Peyer's patch (tissue), 4 donors: Measurements from ENCODE around the gene A3GALT2. TPM values are rescaled to one million over a fixed set of nuclear protein-coding genes. Genes with fewer than 3 reads are reported as not detected.

Experiments used
- DNase-seq, 3 donors: peaks; one replicate each; pipeline ENCODE4 v3.0.0-alpha.2; 2017 to 2019
- H3K27ac ChIP-seq, 4 donors: fragments of 200-600 bp; sonication (generic); one replicate each; pipeline ENCODE4 v1.5.1; 2016 to 2019
- H3K27me3 ChIP-seq, 2 donors: fragments of 200-600 bp; sonication (generic); one replicate each; pipeline ENCODE4 v1.5.1; 2019
- H3K36me3 ChIP-seq, 3 donors: fragments of 200-600 bp; sonication (generic); one replicate each; pipeline ENCODE4 v1.5.1; 2016 to 2019
- H3K4me1 ChIP-seq, 4 donors: fragments of 200-600 bp; sonication (generic); one replicate each; pipeline ENCODE4 v1.5.1; 2016 to 2019
- H3K4me3 ChIP-seq, 4 donors: fragments of 200-600 bp; sonication (generic); 1 replicate in 3 of 4; 2 replicates in 1 of 4; pipeline ENCODE4 v1.5.1; 2016 to 2019; ENCODE audit warnings: mild to moderate bottlenecking in 1 of 4
- H3K9me3 ChIP-seq, 4 donors: fragments of 200-600 bp; sonication (generic); one replicate each; pipeline ENCODE4 v1.5.1; 2016 to 2019; ENCODE audit warnings: mild to moderate bottlenecking in 1 of 4
- CTCF ChIP-seq, 6 experiments: fragments of 450-650 bp in 4 of 6; fragments of 200-600 bp in 2 of 6; sonication (generic) in 1 of 6; IDR thresholded peaks; one replicate each; pipeline ENCODE4 v1.5.1; 2017 to 2019; ENCODE audit warnings: antibody characterized with exemption in 6 of 6, mild to moderate bottlenecking in 3 of 6, moderate library complexity in 1 of 6
- POLR2A ChIP-seq, 2 donors: fragments of 450-650 bp; IDR thresholded peaks; one replicate each; pipeline ENCODE4 v1.5.1; 2017; ENCODE audit warnings: antibody characterized with exemption in 2 of 2, mild to moderate bottlenecking in 2 of 2, moderate library complexity in 2 of 2
- total RNA-seq, 4 donors: library from RNA; depleted of rRNA; stranded (reverse); fragments of >200 nt; gene quantifications; one replicate each; pipeline ENCODE4 v1.1.0, GENCODE V29; 2016

The A3GALT2 gene
- total RNA-seq, 4 donors from 2014 or later, result not detected

GRCh38 chr1:33337441-33337840 lies 16.5 kb upstream of the A3GALT2 start:
- peak overlapping the region; percentile 51 to 100 (median 80) for H3K27ac ChIP-seq
- no peak for DNase-seq
- H3K36me3 ChIP-seq, result peaks cover 0 to 12% (median 0%) of the 10 kb centered on the region in 3 donors
- H3K27me3 ChIP-seq, result no peaks in the 10 kb centered on the region
- H3K4me1 ChIP-seq, result peaks cover 0 to 91% (median 13%) of the 10 kb centered on the region in 4 donors
- no peaks in the 10 kb centered on the region for H3K9me3 ChIP-seq
- no peak overlapping the region for H3K4me3 ChIP-seq
- TF ChIP-seq CTCF (IDR thresholded peaks at IDR 0.05) (no peak), POLR2A (IDR thresholded peaks at IDR 0.05) (no peak)

- Histone ChIP-seq H3K9me3 (no peaks in the 10 kb centered on the region), H3K27me3 (no peaks in the 10 kb centered on the region), H3K4me3 (no peak overlapping the region), H3K36me3 (peaks cover 0 to 21% (median 0%) of the 10 kb centered on the region in 3 donors), H3K4me1 (peaks cover 0 to 89% (median 11%) of the 10 kb centered on the region in 4 donors), H3K27ac (peak overlapping the region in 1 of 4 donors; percentile 100)
- no peak for TF ChIP-seq POLR2A (IDR thresholded peaks at IDR 0.05)
- no peak for TF ChIP-seq CTCF (IDR thresholded peaks at IDR 0.05)
- no peak for DNase-seq
These were observed 15.7 kb upstream of the A3GALT2 start for GRCh38 chr1:33336580-33336979.

- peaks cover 0 to 36% (median 0%) of the 10 kb centered on the region in 3 donors for H3K36me3 ChIP-seq
- peaks cover 0 to 74% (median 10%) of the 10 kb centered on the region in 4 donors for H3K4me1 ChIP-seq
- H3K27me3 ChIP-seq, result no peaks in the 10 kb centered on the region
- TF ChIP-seq CTCF (IDR thresholded peaks at IDR 0.05), result no peak
- TF ChIP-seq POLR2A (IDR thresholded peaks at IDR 0.05), result no peak
- H3K27ac ChIP-seq, result peak overlapping the region in 3 of 4 donors; percentile 13 to 100 (median 67)
- no peak overlapping the region for H3K4me3 ChIP-seq
- H3K9me3 ChIP-seq, result no peaks in the 10 kb centered on the region
- no peak for DNase-seq
These were observed 14.1 kb upstream of the A3GALT2 start for GRCh38 chr1:33335020-33335419.

GRCh38 chr1:33334081-33334552 lies 13.2 kb upstream of the A3GALT2 start:
- Histone ChIP-seq H3K36me3 (peaks cover 0 to 45% (median 0%) of the 10 kb centered on the region in 3 donors), H3K27me3 (no peaks in the 10 kb centered on the region), H3K9me3 (no peaks in the 10 kb centered on the region), H3K4me1 (peaks cover 0 to 65% (median 10%) of the 10 kb centered on the region in 4 donors), H3K27ac (peak overlapping the region in 2 of 4 donors; percentile 67 to 100), H3K4me3 (no peak overlapping the region)
- TF ChIP-seq POLR2A (IDR thresholded peaks at IDR 0.05) (no peak), CTCF (IDR thresholded peaks at IDR 0.05) (no peak)
- DNase-seq, result peak in 1 of 3 donors; percentile 74

- Histone ChIP-seq H3K27me3 (no peaks in the 10 kb centered on the region), H3K9me3 (no peaks in the 10 kb centered on the region), H3K4me1 (peaks cover 0 to 55% (median 2%) of the 10 kb centered on the region in 4 donors), H3K4me3 (no peak overlapping the region), H3K36me3 (peaks cover 0 to 58% (median 0%) of the 10 kb centered on the region in 3 donors), H3K27ac (peak overlapping the region in 2 of 4 donors; percentile 67 to 100)
- no peak for TF ChIP-seq POLR2A (IDR thresholded peaks at IDR 0.05)
- no peak for TF ChIP-seq CTCF (IDR thresholded peaks at IDR 0.05)
- no peak for DNase-seq
These were observed 12.0 kb upstream of the A3GALT2 start for GRCh38 chr1:33332881-33333280.
